ENCODE measurements around the gene MCF2L.
"Not testable (repeated sequence)": the region's sequence is repeated elsewhere in the genome, so short reads cannot be mapped to it uniquely, and the experiment has no call there.

Gene MCF2L

GRCh38 chr13:113087923-113088690, 119.1 kb downstream of the MCF2L start:
- no peak for DNase-seq

GRCh38 chr13:113088691-113089020, 119.6 kb downstream of the MCF2L start:
- no peak for DNase-seq

GRCh38 chr13:113089693-113090414, 120.8 kb downstream of the MCF2L start:
- DNase-seq: no peak

GRCh38 chr13:113090415-113090770, 121.4 kb downstream of the MCF2L start:
- DNase-seq: no peak

GRCh38 chr13:113090806-113091205, 121.8 kb downstream of the MCF2L start:
- DNase-seq: no peak

- no peak for DNase-seq
Observed at GRCh38 chr13:113091211-113091771, 122.3 kb downstream of the MCF2L start.

- no peak for DNase-seq
Observed at GRCh38 chr13:113091891-113092775, 123.1 kb downstream of the MCF2L start.

- no peak for DNase-seq
Observed at GRCh38 chr13:113092776-113093579, 124.0 kb downstream of the MCF2L start.

- no peak for DNase-seq
Observed at GRCh38 chr13:113093580-113094409, 124.8 kb downstream of the MCF2L start.

GRCh38 chr13:113094410-113094800, 125.4 kb downstream of the MCF2L start:
- DNase-seq: no peak

GRCh38 chr13:113095146-113096051, 126.4 kb downstream of the MCF2L start:
- no peak for DNase-seq

- DNase-seq: no peak
Observed at GRCh38 chr13:113096052-113096744, 127.2 kb downstream of the MCF2L start.

GRCh38 chr13:113096745-113097305, 127.8 kb downstream of the MCF2L start:
- DNase-seq: no peak

- no peak for DNase-seq
Observed at GRCh38 chr13:113097651-113098050, 128.6 kb downstream of the MCF2L start.

- no peak for DNase-seq
Observed at GRCh38 chr13:113098162-113098732, 129.2 kb downstream of the MCF2L start.

- DNase-seq: no peak
Observed at GRCh38 chr13:113099142-113099541, 130.1 kb downstream of the MCF2L start.

GRCh38 chr13:113102302-113102701, 133.3 kb downstream of the MCF2L start:
- DNase-seq: not testable (repeated sequence)

GRCh38 chr13:113102727-113103126, 133.7 kb downstream of the MCF2L start:
- no peak for DNase-seq

GRCh38 chr13:113103646-113104045, 134.6 kb downstream of the MCF2L start:
- no peak for DNase-seq

Data from bone marrow (tissue), 2 donors.